ENCODE data around the gene CHRNA10.
A peak's percentile ranks its signal among the peaks of the same experiment; 100 is the strongest.

CHRNA10 gene

DNA sequence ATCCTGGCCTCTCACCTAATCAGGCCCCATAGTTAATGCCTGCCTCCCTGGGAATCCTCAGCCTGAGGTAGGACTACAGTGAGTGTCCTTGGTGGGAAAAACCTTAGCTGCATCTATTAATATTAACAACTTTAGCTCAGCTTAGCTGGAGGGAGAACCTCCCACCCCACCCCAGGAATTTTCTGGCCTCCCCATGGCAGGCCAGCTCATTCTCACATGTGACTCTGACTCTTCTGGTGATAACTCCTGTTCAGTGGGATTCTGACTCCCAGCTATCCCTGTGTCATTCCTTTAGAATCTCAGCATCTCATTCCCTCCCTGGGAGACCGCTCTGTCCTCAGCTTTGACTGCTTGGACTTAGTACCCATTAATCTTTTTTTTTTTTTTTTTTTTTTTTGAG is 43.9 kb downstream of the CHRNA10 start:
- no peak for DNase-seq

- DNase-seq: peak; percentile 26 to 34
These were observed 44.8 kb downstream of the CHRNA10 start for GRCh38 chr11:3626250-3626960.

DNA sequence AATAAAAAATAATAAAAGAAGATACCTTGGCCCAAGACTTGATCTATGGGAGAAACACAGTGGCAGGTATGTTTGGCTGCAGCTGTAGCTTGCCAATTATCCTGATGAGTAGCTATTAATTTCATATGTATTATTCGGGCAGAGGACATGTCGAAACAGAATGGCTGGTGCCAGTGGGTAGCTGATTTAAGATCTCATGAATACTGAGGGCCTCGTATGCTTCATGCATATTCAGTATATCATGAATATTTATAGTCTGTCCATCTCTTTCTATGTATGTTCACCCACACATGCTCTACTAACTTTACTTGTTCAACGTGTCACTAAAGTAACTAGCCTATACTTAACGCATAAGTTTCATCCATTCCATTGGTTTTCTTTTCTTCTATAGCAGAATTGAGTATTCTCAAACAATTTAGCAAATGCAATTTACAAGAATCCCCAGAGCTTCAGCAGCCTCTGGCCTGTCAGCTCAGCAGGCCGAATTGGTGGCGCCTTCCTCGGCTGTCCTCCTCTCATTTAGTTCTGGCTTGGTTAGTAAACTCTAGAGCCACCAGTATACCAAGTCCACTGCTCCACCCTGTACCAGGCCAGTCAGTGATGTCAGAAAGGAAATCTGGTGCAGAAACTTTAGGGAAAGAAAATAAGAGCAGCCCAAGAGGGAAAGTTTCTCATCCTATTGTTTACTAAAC is 47.3 kb downstream of the CHRNA10 start:
- DNase-seq: no peak

DNA sequence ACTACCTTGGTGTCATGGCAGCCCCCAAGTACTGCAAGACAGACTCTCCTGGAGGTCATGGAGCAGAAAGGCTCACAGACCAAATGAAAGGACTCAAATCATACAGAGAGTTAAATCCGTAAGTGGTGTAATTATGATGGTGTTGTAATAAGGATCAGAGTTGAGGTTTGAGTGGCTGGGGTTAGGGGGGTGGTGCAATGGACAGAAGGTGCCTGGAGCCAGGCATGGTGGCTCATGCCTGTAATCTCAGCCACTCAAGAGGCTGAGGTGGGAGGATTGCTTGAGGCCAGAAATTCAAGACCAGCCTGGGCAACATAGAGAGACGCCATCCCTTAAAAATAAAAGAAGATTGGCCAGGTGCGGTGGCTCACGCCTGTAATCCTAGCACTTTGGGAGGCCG is 48.1 kb downstream of the CHRNA10 start:
- DNase-seq: no peak

DNA sequence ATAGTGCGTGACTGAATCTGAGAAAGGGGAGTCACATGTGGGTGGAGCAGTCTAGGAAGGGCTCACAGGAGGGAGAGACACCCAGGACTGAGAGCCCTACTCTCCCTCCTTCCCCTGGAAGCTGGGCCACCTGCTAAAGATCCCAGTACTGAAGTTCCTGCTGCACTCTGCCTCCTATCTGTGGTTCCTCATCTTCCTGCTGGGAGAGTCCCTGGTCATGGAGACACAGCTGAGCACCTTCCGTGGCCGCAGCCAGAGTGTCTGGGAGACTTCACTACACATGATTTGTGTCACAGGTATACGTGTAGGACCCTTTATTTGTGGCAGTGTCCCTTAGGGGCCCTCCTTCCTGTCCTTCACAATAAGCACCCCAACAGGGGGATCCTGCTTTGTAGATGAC is 48.7 kb downstream of the CHRNA10 start:
- DNase-seq: no peak

DNA sequence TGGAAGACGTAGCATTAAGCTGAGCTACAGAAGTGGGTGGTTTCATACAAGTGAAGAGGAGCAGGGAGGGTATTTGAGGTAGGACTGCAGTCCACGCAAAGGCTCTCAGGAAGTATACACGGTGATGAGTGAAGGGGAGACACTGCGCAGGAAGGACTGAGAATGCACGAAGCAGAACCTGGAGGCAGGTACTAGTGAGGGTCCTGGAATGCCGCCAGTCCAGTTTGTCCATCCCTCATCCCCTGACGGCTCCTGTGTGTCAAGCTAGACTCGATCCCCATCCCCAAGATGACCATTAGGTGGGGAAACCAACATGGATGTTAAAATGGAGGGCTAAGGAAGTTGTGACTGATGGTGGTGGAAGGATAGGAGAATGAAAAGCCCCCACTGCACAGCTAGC is 53.2 kb downstream of the CHRNA10 start:
- no peak for DNase-seq

DNA sequence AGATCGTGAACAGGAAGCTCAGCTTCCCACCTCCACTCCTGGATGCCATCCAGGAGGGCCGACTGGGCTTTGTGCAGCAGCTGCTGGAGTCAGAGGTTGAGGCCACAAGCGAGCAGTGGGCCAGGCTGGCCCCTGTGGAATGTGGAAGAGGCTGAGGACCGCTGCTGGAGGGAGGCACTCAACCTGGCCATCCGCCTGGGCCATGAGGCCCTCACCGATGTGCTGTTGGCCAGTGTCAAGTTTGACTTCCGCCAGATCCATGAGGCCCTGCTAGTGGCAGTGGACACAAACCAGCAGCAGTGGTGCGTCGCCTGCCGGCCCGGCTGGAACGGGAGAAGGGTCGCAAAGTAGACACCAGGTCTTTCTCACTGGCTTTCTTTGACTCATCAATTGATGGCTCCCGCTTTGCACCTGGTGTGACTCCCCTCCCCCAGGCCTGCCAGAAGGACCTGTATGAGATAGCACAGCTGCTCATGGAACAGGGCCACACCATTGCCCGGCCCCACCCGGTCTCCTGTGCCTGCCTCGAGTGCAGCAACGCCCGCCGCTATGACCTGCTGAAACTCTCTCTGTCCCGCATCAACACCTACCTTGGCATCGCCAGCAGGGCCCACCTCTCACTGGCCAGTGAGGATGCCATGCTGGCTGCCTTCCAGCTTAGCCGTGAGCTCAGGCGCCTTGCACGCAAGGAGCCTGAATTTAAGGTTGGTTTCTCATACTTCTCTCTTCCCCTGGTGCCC is 54.3 kb downstream of the CHRNA10 start:
- DNase-seq: no peak

DNA sequence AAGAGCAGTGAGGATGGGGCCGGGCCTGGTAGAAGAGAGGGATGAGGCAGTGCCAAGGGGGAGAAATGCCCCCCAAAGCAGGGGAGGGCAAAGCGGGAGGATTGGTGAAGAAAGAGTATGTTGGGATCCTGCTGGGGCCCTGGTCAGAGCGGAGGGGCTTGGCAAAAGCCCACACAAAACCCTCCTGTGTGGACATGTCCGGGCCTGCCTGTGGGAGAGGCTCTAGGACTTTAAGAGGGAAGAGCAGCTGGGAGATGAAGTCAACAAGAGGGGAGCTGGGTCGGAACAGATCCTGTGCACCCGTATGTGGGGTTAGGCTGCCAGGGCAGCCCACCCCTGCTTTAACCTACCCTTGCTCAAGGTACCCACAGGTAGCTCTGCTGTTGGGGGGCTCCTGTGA is 55.2 kb downstream of the CHRNA10 start:
- no peak for DNase-seq
